ENCODE data around the gene BRIP1. TPM values are rescaled to one million over a fixed set of nuclear protein-coding genes. Genes with fewer than 3 reads are reported as not detected.

The BRIP1 gene
- total and polyA plus RNA-seq, 10 donors: 0.41 to 3.7 (median 1.5) TPM

DNA sequence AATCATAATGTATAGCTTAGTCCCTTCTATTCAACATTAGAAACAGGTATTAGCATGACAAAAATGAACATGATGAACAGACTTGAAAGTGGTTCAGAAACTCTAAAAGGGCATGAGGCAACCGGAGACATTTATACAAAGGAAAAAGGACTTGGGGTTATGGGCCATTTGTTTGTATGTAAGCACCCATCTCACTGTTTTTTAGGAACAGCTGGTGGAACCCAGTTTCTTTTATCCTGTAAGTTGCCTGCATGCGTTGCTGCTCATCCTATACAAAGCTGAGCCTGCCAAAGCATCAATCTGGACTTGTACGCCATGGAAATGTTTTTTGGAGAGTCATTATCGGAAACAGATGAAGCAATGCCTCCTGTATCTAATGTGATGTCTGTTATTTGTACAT lies 200.0 kb downstream of the BRIP1 start:
- H3K27ac ChIP-seq: no peak overlapping the region
- intact Hi-C loops (cut with DNase I; ENCODE audit: low total_unique reads): no loop called here
- no peaks in the 10 kb centered on the region for H3K4me1 ChIP-seq
- no peak for DNase-seq
- 69 to 91% (median 77%) methylated on average over 4 of the region's 4 CpGs for WGBS, 5 donors
- TF ChIP-seq, protein P1, sequence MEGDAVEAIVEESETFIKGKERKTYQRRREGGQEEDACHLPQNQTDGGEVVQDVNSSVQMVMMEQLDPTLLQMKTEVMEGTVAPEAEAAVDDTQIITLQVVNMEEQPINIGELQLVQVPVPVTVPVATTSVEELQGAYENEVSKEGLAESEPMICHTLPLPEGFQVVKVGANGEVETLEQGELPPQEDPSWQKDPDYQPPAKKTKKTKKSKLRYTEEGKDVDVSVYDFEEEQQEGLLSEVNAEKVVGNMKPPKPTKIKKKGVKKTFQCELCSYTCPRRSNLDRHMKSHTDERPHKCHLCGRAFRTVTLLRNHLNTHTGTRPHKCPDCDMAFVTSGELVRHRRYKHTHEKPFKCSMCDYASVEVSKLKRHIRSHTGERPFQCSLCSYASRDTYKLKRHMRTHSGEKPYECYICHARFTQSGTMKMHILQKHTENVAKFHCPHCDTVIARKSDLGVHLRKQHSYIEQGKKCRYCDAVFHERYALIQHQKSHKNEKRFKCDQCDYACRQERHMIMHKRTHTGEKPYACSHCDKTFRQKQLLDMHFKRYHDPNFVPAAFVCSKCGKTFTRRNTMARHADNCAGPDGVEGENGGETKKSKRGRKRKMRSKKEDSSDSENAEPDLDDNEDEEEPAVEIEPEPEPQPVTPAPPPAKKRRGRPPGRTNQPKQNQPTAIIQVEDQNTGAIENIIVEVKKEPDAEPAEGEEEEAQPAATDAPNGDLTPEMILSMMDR (IDR thresholded peaks at IDR 0.05 in 8 of 11, conservative IDR thresholded peaks at IDR 0.05 in 3 of 11): no peak
- TF ChIP-seq POLR2A (IDR thresholded peaks at IDR 0.05): no peak
- TF ChIP-seq POLR2AphosphoS5 (IDR thresholded peaks at IDR 0.05): no peak
- H3K27me3 ChIP-seq (replicated peaks in 1 of 7): no peaks in the 10 kb centered on the region
- H3K4me3 ChIP-seq: no peak overlapping the region
- no peaks in the 10 kb centered on the region for H3K36me3 ChIP-seq
- peaks cover 0 to 7% (median 0%) of the 10 kb centered on the region in 8 donors for H3K9me3 ChIP-seq

DNA sequence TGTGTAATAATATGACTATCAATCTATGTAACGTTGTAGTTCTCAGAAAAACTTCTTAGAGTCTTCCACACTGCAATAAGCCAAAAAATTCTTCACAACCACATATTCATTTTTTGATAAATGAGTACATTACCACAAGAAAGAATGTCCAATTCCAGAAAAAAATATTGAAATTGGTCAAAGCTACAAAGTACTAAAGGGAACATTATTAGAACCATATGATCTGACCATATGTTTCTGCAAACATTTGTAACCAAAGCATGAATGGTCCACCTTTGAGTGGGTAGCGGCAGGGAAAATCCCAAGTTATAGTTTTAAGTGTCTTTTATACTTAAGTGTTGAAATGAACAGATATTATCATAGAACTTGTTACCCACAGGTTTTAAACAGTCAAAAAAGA lies 200.6 kb downstream of the BRIP1 start:
- no peaks in the 10 kb centered on the region for H3K36me3 ChIP-seq
- no peak for TF ChIP-seq POLR2AphosphoS5 (IDR thresholded peaks at IDR 0.05)
- no peak for TF ChIP-seq POLR2A (IDR thresholded peaks at IDR 0.05)
- TF ChIP-seq, protein P1 (IDR thresholded peaks at IDR 0.05 in 8 of 11, conservative IDR thresholded peaks at IDR 0.05 in 3 of 11): no peak

DNA sequence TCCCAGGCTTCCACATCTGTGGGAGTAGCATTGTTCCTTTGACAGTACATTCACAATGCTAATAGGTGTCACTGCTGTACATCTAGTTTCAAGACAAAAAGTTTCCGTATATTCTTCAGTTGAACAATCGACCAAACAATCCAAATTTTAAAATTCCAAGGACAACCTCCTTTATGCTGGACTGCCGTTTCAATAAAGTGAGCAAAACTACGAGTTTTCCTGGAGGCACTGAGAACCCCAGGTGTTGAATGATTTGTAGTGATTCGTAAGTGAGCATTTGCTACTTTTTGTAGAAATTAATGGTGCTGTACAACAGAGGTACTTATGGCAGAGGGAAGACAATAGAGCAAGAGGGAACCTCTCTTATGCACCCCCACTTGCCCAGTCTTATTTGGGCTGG lies 201.1 kb downstream of the BRIP1 start:
- no peaks in the 10 kb centered on the region for H3K4me1 ChIP-seq
- intact Hi-C loops (cut with DNase I; ENCODE audit: low total_unique reads): no loop called here
- TF ChIP-seq, protein P1 (IDR thresholded peaks at IDR 0.05 in 8 of 11, conservative IDR thresholded peaks at IDR 0.05 in 3 of 11): no peak
- TF ChIP-seq POLR2AphosphoS5 (IDR thresholded peaks at IDR 0.05) (no peak), POLR2A (IDR thresholded peaks at IDR 0.05) (no peak)
- no peak overlapping the region for H3K27ac ChIP-seq
- H3K4me3 ChIP-seq: no peak overlapping the region
- H3K36me3 ChIP-seq: no peaks in the 10 kb centered on the region
- no peaks in the 10 kb centered on the region for H3K27me3 ChIP-seq (replicated peaks in 1 of 7)
- no peak for DNase-seq
- H3K9me3 ChIP-seq: peaks cover 0 to 7% (median 0%) of the 10 kb centered on the region in 8 donors
- 79 to 89% (median 82%) methylated on average over 5 of the region's 5 CpGs for WGBS, 5 donors

More for the DNA sequence above, 200.6 kb downstream of the BRIP1 start:
- intact Hi-C loops (cut with DNase I; ENCODE audit: low total_unique reads): no loop called here
- WGBS, 5 donors: 69 to 84% (median 80%) methylated on average over 2 of the region's 2 CpGs
- Histone ChIP-seq H3K4me1 (no peaks in the 10 kb centered on the region), H3K9me3 (peaks cover 0 to 7% (median 0%) of the 10 kb centered on the region in 8 donors), H3K27ac (no peak overlapping the region), H3K4me3 (no peak overlapping the region), H3K27me3 (replicated peaks in 1 of 7) (no peaks in the 10 kb centered on the region)
- DNase-seq: no peak

DNA sequence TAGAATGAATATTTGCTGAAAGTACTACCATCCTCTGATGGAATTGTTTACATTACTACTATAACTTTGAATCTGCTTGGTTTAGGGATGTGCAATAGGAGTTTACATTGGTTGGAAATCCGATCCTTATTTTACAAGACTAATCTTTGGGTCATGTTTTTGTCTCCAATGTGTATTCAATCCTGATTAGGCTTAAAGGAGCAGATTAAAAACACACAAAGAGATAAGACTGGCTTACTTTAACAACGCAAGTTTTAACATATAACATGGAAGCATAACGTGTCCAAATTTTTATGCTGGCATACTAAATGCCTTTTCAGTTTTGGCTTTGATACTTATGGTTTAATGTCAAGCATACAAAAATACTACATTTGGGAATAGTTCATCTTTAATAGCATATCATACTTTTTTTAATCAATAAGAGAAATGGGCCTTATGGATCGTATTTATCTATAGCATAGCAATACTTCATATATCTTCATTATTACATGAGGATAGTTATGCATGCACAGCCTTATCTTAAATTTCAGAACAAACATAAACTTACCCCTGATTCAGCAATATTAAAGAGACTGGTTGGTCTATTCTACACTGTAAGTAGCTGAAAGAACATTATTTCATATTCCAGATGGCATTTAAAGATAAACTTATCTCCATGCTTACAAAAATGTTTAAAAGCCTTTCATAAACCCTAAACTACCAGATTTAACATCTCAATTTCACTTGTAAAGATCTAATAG lies 202.4 kb downstream of the BRIP1 start:
- H3K27me3 ChIP-seq (replicated peaks in 1 of 7): no peaks in the 10 kb centered on the region
- H3K9me3 ChIP-seq: peaks cover 0 to 7% (median 0%) of the 10 kb centered on the region in 8 donors
- no peaks in the 10 kb centered on the region for H3K4me1 ChIP-seq
- DNase-seq: no peak
- H3K4me3 ChIP-seq: no peak overlapping the region
- TF ChIP-seq POLR2AphosphoS5 (IDR thresholded peaks at IDR 0.05) (no peak), POLR2A (IDR thresholded peaks at IDR 0.05) (no peak)
- TF ChIP-seq, protein P1 (IDR thresholded peaks at IDR 0.05 in 8 of 11, conservative IDR thresholded peaks at IDR 0.05 in 3 of 11): no peak
- H3K27ac ChIP-seq: no peak overlapping the region
- intact Hi-C loops (cut with DNase I; ENCODE audit: low total_unique reads): no loop called here
- WGBS, 5 donors: 83 to 89% (median 85%) methylated on average over 4 of the region's 4 CpGs
- H3K36me3 ChIP-seq: no peaks in the 10 kb centered on the region
